Lower lobe of right lung (tissue), 2 donors: ENCODE measurements around the gene CEP43. TPM values are rescaled to one million over a fixed set of nuclear protein-coding genes. Genes with fewer than 3 reads are reported as not detected.

ENCODE experiments used
- ATAC-seq, 2 donors: fragments of 200-7000 bp; cut with Tn5 transposase; one replicate each; pipeline ENCODE4 v1.9.1; 2020 to 2022; ENCODE audit warnings: mild to moderate bottlenecking in 2 of 2, moderate library complexity in 2 of 2
- DNase-seq: peaks from one replicate; pipeline ENCODE4 v3.0.0-alpha.2; 2020
- H3K27ac ChIP-seq: fragments of 200-600 bp; one replicate; pipeline ENCODE4 v1.8.0; 2022
- H3K27me3 ChIP-seq: fragments of 200-600 bp; one replicate; pipeline ENCODE4 v1.8.0; 2022; ENCODE audit warnings: low read depth
- H3K36me3 ChIP-seq: fragments of 200-600 bp; one replicate; pipeline ENCODE4 v1.8.0; 2022; ENCODE audit warnings: mild to moderate bottlenecking
- H3K4me1 ChIP-seq: fragments of 200-600 bp; one replicate; pipeline ENCODE4 v1.8.0; 2022
- H3K4me3 ChIP-seq: fragments of 200-600 bp; one replicate; pipeline ENCODE4 v1.8.0; 2022; ENCODE audit warnings: mild to moderate bottlenecking
- H3K9me3 ChIP-seq: fragments of 200-600 bp; one replicate; pipeline ENCODE4 v1.8.0; 2022
- CTCF ChIP-seq: fragments of 200-600 bp; IDR thresholded peaks from one replicate; pipeline ENCODE4 v1.8.0; 2022; ENCODE audit warnings: antibody characterized with exemption, mild to moderate bottlenecking
- intact Hi-C: fragments of 100-400 bp; cut with DNase I; formaldehyde crosslinking; loops from one replicate; pipeline ENCODE4 v1.11.0; 2022
- total RNA-seq: library from RNA; stranded (reverse); fragmentation: NEBNext Ultra II Directional; extraction: Animal tissue kit (Norgen Biotek cat#: 25700); gene quantifications from one replicate; pipeline ENCODE4 v1.2.1, GENCODE V29; 2021
- donor health status: DM: no; HTN: yes; CAD: no; lungs with severe emphysema.

CEP43 gene
- total RNA-seq, 1 donor from 2014 or later = 13.3 TPM

- peaks cover 69% of the 10 kb centered on the region for H3K36me3 ChIP-seq
- H3K27ac ChIP-seq = no peak overlapping the region
- H3K4me3 ChIP-seq = no peak overlapping the region
- no peak for TF ChIP-seq CTCF
- DNase-seq (no peak), ATAC-seq (peak in 1 of 2 donors; percentile 42)
- no peaks in the 10 kb centered on the region for H3K9me3 ChIP-seq
- H3K27me3 ChIP-seq = no peaks in the 10 kb centered on the region
- intact Hi-C loops = no loop called here
- H3K4me1 ChIP-seq = no peaks in the 10 kb centered on the region
Observed at GRCh38 chr6:167031082-167031709, 32.0 kb downstream of the CEP43 start.

- no peak for TF ChIP-seq CTCF
- Histone ChIP-seq H3K9me3 (no peaks in the 10 kb centered on the region), H3K27me3 (no peaks in the 10 kb centered on the region), H3K4me3 (no peak overlapping the region), H3K36me3 (peaks cover 51% of the 10 kb centered on the region), H3K4me1 (no peaks in the 10 kb centered on the region), H3K27ac (no peak overlapping the region)
- ATAC-seq = no peak
- intact Hi-C loops = no loop called here
- no peak for DNase-seq
Observed at GRCh38 chr6:167034056-167034455, 34.9 kb downstream of the CEP43 start.

- H3K4me1 ChIP-seq = no peaks in the 10 kb centered on the region
- H3K27ac ChIP-seq = no peak overlapping the region
- peaks cover 48% of the 10 kb centered on the region for H3K36me3 ChIP-seq
- no peaks in the 10 kb centered on the region for H3K27me3 ChIP-seq
- no peak overlapping the region for H3K4me3 ChIP-seq
- ATAC-seq (no peak), DNase-seq (no peak)
- intact Hi-C loops = no loop called here
- no peaks in the 10 kb centered on the region for H3K9me3 ChIP-seq
- TF ChIP-seq CTCF = no peak
Observed at GRCh38 chr6:167037762-167038161, 38.6 kb downstream of the CEP43 start.

- TF ChIP-seq CTCF = no peak
- ATAC-seq (no peak), DNase-seq (no peak)
- H3K4me1 ChIP-seq = peaks cover 5% of the 10 kb centered on the region
- H3K27me3 ChIP-seq = no peaks in the 10 kb centered on the region
- no peak overlapping the region for H3K27ac ChIP-seq
- H3K9me3 ChIP-seq = no peaks in the 10 kb centered on the region
- H3K36me3 ChIP-seq = peaks cover 11% of the 10 kb centered on the region
- H3K4me3 ChIP-seq = no peak overlapping the region
- intact Hi-C loops = no loop called here
Observed at GRCh38 chr6:167044696-167045095, 45.5 kb downstream of the CEP43 start.

GRCh38 chr6:167045828-167046580 is 46.8 kb downstream of the CEP43 start:
- H3K4me1 ChIP-seq = peaks cover 5% of the 10 kb centered on the region

More at GRCh38 chr6:167045828-167046580, 46.8 kb downstream of the CEP43 start:
- Histone ChIP-seq H3K27me3 (no peaks in the 10 kb centered on the region), H3K36me3 (no peaks in the 10 kb centered on the region), H3K27ac (no peak overlapping the region), H3K4me3 (no peak overlapping the region), H3K9me3 (no peaks in the 10 kb centered on the region)
- no peak for TF ChIP-seq CTCF
- intact Hi-C loops = no loop called here
- no peak for ATAC-seq
- DNase-seq = no peak
